SU-DHL-6 (cell line): ENCODE data around the gene PPP1R17.

Source experiments
- H2AFZ ChIP-seq: fragments of 200-600 bp; sonication (generic); 2 replicates; pipeline ENCODE4 v1.6.1; 2014; ENCODE audit warnings: low read depth, mild to moderate bottlenecking, moderate library complexity, mixed read lengths, antibody characterized with exemption, low read length; ENCODE audit not compliant: severe bottlenecking
- H3F3A ChIP-seq: fragments of 200-600 bp; shearing (Covaris generic); 2 replicates; pipeline ENCODE4 v1.6.0; 2016; ENCODE audit warnings: antibody characterized with exemption, mild to moderate bottlenecking; ENCODE audit not compliant: insufficient read depth
- H3K27ac ChIP-seq: fragments of 200-600 bp; sonication (generic); 2 replicates; pipeline ENCODE4 v1.5.1; 2016; ENCODE audit warnings: low read depth, mild to moderate bottlenecking, low read length, moderate library complexity, mixed read lengths
- H3K27me3 ChIP-seq: fragments of 200-600 bp; sonication (generic), shearing (Covaris generic); 2 replicates; pipeline ENCODE4 v1.6.0; 2014; ENCODE audit warnings: mild to moderate bottlenecking, low read length
- H3K36me3 ChIP-seq: fragments of 200-600 bp; sonication (generic); 2 replicates; pipeline ENCODE4 v1.6.1; 2014; ENCODE audit warnings: mild to moderate bottlenecking, low read length, mixed read lengths
- H3K4me2 ChIP-seq: fragments of 300-600, 200-600 bp; shearing (Covaris generic), sonication (generic); 2 replicates; pipeline ENCODE4 v1.6.0; 2014; ENCODE audit warnings: low read length, low read depth, mild to moderate bottlenecking; ENCODE audit not compliant: poor library complexity, severe bottlenecking
- H3K4me3 ChIP-seq: fragments of 200-600 bp; sonication (generic); 2 replicates; pipeline ENCODE4 v1.5.1; 2014; ENCODE audit warnings: antibody characterized with exemption, low read length, mild to moderate bottlenecking, mixed read lengths; ENCODE audit not compliant: insufficient read depth, poor library complexity, severe bottlenecking
- H3K79me2 ChIP-seq: fragments of 200-600 bp; sonication (generic); 2 replicates; pipeline ENCODE4 v1.6.1; 2014; ENCODE audit warnings: mild to moderate bottlenecking, low read length, moderate library complexity; ENCODE audit not compliant: insufficient read depth
- H3K9ac ChIP-seq: fragments of 200-600 bp; sonication (generic); 2 replicates; pipeline ENCODE4 v1.7.0; 2014; ENCODE audit warnings: mild to moderate bottlenecking, low read length
- H3K9me2 ChIP-seq: fragments of 200-600 bp; sonication (generic); replicated peaks from 2 replicates; pipeline ENCODE4 v1.6.1; 2014; ENCODE audit warnings: low read length; ENCODE audit not compliant: insufficient read depth
- H3K9me3 ChIP-seq: fragments of 200-600 bp; sonication (generic); 2 replicates; pipeline ENCODE4 v1.6.1; 2014; ENCODE audit warnings: low read length, mixed read lengths; ENCODE audit not compliant: insufficient read depth
- H4K20me1 ChIP-seq: fragments of 200-600 bp; sonication (generic); 2 replicates; pipeline ENCODE4 v1.6.1; 2014; ENCODE audit warnings: low read depth, mild to moderate bottlenecking, antibody characterized with exemption, low read length, moderate library complexity, mixed read lengths
- CTCF ChIP-seq: fragments of 200-600 bp; sonication (generic); IDR thresholded peaks from one replicate; pipeline ENCODE4 v1.5.1; 2017; ENCODE audit warnings: antibody characterized with exemption, mild to moderate bottlenecking, low read length, moderate library complexity; ENCODE audit not compliant: insufficient read depth, poor library complexity, severe bottlenecking
- EZH2phosphoT487 ChIP-seq: fragments of 200-600 bp; sonication (generic), shearing (Covaris generic); conservative IDR thresholded peaks from 2 replicates; pipeline ENCODE4 v1.6.1; 2018; ENCODE audit warnings: mild to moderate bottlenecking, antibody characterized with exemption, low read length, moderate library complexity, mixed read lengths

Gene PPP1R17

GRCh38 chr7:31705377-31705776 lies 18.4 kb downstream of the PPP1R17 start:
- Histone ChIP-seq H3F3A (no peaks in the 10 kb centered on the region), H3K36me3 (no peaks in the 10 kb centered on the region), H3K4me3 (no peak overlapping the region), H3K79me2 (no peaks in the 10 kb centered on the region), H3K27ac (no peak overlapping the region), H3K9me3 (no peaks in the 10 kb centered on the region), H3K4me2 (no peak overlapping the region), H3K9ac (no peak overlapping the region), H2AFZ (no peak overlapping the region), H3K9me2 (no peaks in the 10 kb centered on the region), H3K27me3 (no peaks in the 10 kb centered on the region), H4K20me1 (no peaks in the 10 kb centered on the region)
- TF ChIP-seq CTCF = no peak
- TF ChIP-seq EZH2phosphoT487 = no peak

GRCh38 chr7:31707089-31707488 lies 20.1 kb downstream of the PPP1R17 start:
- no peak overlapping the region for H2AFZ ChIP-seq
- TF ChIP-seq CTCF (no peak), EZH2phosphoT487 (no peak)
- no peaks in the 10 kb centered on the region for H3F3A ChIP-seq

GRCh38 chr7:31710171-31710570 lies 23.2 kb downstream of the PPP1R17 start:
- Histone ChIP-seq H2AFZ (no peak overlapping the region), H3K36me3 (no peaks in the 10 kb centered on the region), H3K27ac (no peak overlapping the region), H3K4me3 (no peak overlapping the region), H3K9ac (no peak overlapping the region), H3K79me2 (no peaks in the 10 kb centered on the region), H3F3A (no peaks in the 10 kb centered on the region), H4K20me1 (no peaks in the 10 kb centered on the region), H3K9me2 (no peaks in the 10 kb centered on the region), H3K9me3 (no peaks in the 10 kb centered on the region), H3K27me3 (no peaks in the 10 kb centered on the region), H3K4me2 (no peak overlapping the region)
- no peak for TF ChIP-seq EZH2phosphoT487
- TF ChIP-seq CTCF = no peak

More at GRCh38 chr7:31707089-31707488, 20.1 kb downstream of the PPP1R17 start:
- H3K79me2 ChIP-seq = no peaks in the 10 kb centered on the region
- no peak overlapping the region for H3K4me3 ChIP-seq
- H3K27me3 ChIP-seq = no peaks in the 10 kb centered on the region
- H3K4me2 ChIP-seq = no peak overlapping the region
- no peaks in the 10 kb centered on the region for H4K20me1 ChIP-seq
- H3K27ac ChIP-seq = no peak overlapping the region
- no peaks in the 10 kb centered on the region for H3K36me3 ChIP-seq
- H3K9me3 ChIP-seq = no peaks in the 10 kb centered on the region
- no peaks in the 10 kb centered on the region for H3K9me2 ChIP-seq
- H3K9ac ChIP-seq = no peak overlapping the region

- Histone ChIP-seq H3K9me3 (no peaks in the 10 kb centered on the region), H3K4me2 (no peak overlapping the region), H2AFZ (no peak overlapping the region), H3K27ac (no peak overlapping the region), H3K4me3 (no peak overlapping the region), H4K20me1 (no peaks in the 10 kb centered on the region), H3K36me3 (no peaks in the 10 kb centered on the region), H3K27me3 (no peaks in the 10 kb centered on the region), H3K79me2 (no peaks in the 10 kb centered on the region), H3F3A (no peaks in the 10 kb centered on the region), H3K9ac (no peak overlapping the region), H3K9me2 (no peaks in the 10 kb centered on the region)
- TF ChIP-seq CTCF (no peak), EZH2phosphoT487 (no peak)
Measured at GRCh38 chr7:31716355-31716754, 29.3 kb downstream of the PPP1R17 start.
